ENCODE results near the gene LRP1B.

DNA sequence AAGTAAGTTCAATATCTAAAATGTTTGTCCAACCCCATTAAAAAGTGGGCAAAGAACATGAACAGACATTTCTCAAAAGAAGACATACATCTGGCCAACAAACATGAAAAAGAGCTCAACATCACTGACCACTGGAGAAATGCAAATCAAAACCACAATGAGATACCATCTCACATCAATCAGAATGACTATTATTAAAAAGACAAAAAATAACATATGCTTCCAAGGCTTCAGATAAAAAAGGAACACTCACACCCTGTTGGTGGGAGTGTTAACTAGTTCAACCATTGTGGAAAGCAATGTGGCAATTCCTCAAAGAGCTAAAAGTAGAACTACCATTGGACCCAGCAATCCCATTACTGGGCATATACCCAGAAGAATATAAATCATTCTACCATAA, 931.1 kb downstream of the LRP1B start:
- no peak for TF ChIP-seq CTCF (IDR thresholded peaks at IDR 0.05)
- TF ChIP-seq POLR2A (IDR thresholded peaks at IDR 0.05), result no peak

All from Peyer's patch (tissue), 4 donors.